ENCODE results near the gene FAM187B.
"Not testable (repeated sequence)": the region's sequence is repeated elsewhere in the genome, so short reads cannot be mapped to it uniquely, and the experiment has no call there.

The FAM187B gene

GRCh38 chr19:35261356-35262100 is 33.0 kb upstream of the FAM187B start:
- DNase-seq, result no peak

- no peak for DNase-seq
Observed at GRCh38 chr19:35260694-35261304, 32.3 kb upstream of the FAM187B start.

- DNase-seq, result no peak
Observed at GRCh38 chr19:35257113-35257461, 28.5 kb upstream of the FAM187B start.

GRCh38 chr19:35256566-35256965 is 28.0 kb upstream of the FAM187B start:
- DNase-seq, result no peak

GRCh38 chr19:35254341-35255297 is 26.1 kb upstream of the FAM187B start:
- DNase-seq, result no peak

- DNase-seq, result no peak
Observed at GRCh38 chr19:35253316-35254286, 25.1 kb upstream of the FAM187B start.

GRCh38 chr19:35251456-35251855 is 22.9 kb upstream of the FAM187B start:
- no peak for DNase-seq

GRCh38 chr19:35249848-35250711 is 21.5 kb upstream of the FAM187B start:
- DNase-seq, result no peak

GRCh38 chr19:35249146-35249847 is 20.8 kb upstream of the FAM187B start:
- no peak for DNase-seq

GRCh38 chr19:35248310-35249145 is 20.0 kb upstream of the FAM187B start, which contains the start of gene LSR:
TSS of gene LSR (plus strand) at chr19:35249002. CDS start at chr19:35249023, 21 bp downstream.
- peak; percentile 80 for DNase-seq

- DNase-seq, result peak; percentile 70
Observed at GRCh38 chr19:35247526-35248309, 19.2 kb upstream of the FAM187B start.

- no peak for DNase-seq
Observed at GRCh38 chr19:35246466-35247092, 18.0 kb upstream of the FAM187B start.

- DNase-seq, result no peak
Observed at GRCh38 chr19:35241417-35241816, 12.9 kb upstream of the FAM187B start.

GRCh38 chr19:35240327-35240726 is 11.8 kb upstream of the FAM187B start:
- DNase-seq, result peak; percentile 54

- DNase-seq, result not testable (repeated sequence)
Observed at GRCh38 chr19:35239597-35239996, 11.1 kb upstream of the FAM187B start.

GRCh38 chr19:35236638-35237400 is 8.3 kb upstream of the FAM187B start:
- DNase-seq, result peak; percentile 66

GRCh38 chr19:35232912-35233311 is 4.4 kb upstream of the FAM187B start:
- no peak for DNase-seq
